ENCODE data around the gene PRKCQ.

DNA sequence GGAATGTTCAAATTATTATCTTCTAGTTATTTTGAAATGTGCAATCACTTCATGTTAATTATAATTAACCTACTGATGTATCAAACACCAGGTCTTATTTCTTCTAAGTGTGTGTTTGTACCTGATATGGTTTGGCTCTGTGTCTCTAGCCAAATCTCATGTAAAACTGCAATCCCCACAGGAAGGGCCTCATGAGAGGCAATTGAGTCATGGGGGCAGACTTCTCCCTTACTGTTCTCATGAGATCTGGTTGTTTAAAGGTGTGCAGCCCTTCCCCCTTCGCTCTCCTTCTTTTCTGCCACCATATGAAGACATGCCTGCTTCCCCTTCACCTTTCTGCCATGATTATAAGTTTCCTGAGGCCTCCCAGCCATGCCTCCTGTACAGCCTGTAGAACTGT lies 18.6 kb upstream of the PRKCQ start:
- no peak for TF ChIP-seq POLR2A (IDR thresholded peaks at IDR 0.05; ENCODE audit: low read length)
- no peak for TF ChIP-seq GATA1 (IDR thresholded peaks at IDR 0.05; ENCODE audit: low read depth, low read length)

Data from erythroblast (primary cell).